Rectal smooth muscle tissue (tissue), 1 donor: ENCODE data around the gene NDC80.
"Not testable (repeated sequence)": the region's sequence is repeated elsewhere in the genome, so short reads cannot be mapped to it uniquely, and the experiment has no call there.

Experiments used
- H3K27ac ChIP-seq: one replicate; pipeline ENCODE4 v1.7.0; 2013; ENCODE audit warnings: low read depth, low read length, inconsistent platforms
- H3K27me3 ChIP-seq: one replicate; pipeline ENCODE4 v1.7.0; 2013; ENCODE audit warnings: low read length; ENCODE audit not compliant: control insufficient read depth, insufficient read depth
- H3K36me3 ChIP-seq: one replicate; pipeline ENCODE4 v1.7.0; 2013; ENCODE audit warnings: low read length; ENCODE audit not compliant: control insufficient read depth, insufficient read depth
- H3K4me1 ChIP-seq: one replicate; pipeline ENCODE4 v1.7.0; 2013; ENCODE audit warnings: low read length; ENCODE audit not compliant: control insufficient read depth, insufficient read depth
- H3K4me3 ChIP-seq: one replicate; pipeline ENCODE4 v1.7.0; 2013; ENCODE audit warnings: low read length
- H3K9ac ChIP-seq: one replicate; pipeline ENCODE4 v1.7.0; 2013; ENCODE audit warnings: low read length

The NDC80 gene

DNA sequence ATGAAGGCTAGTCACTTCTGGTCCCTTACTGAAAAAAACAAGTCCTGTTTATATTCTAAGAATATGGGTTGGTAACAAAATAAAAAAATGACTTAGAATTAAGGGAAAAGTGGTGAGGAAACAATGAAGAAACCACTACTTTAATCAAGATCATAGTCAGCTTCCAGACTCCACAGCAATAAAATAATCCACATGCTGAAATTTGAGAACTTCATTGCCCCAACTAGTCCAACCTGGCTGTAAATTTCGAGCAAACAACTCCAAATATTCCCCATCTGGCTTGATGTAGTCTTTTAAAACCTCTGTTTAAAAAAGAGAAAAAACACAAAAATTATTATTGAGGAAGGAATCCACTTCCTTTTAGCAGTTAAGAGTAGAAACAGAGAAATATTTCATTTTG lies 32.5 kb upstream of the NDC80 start:
- H3K4me1 ChIP-seq: no peaks in the 10 kb centered on the region
- no peaks in the 10 kb centered on the region for H3K27me3 ChIP-seq
- H3K9ac ChIP-seq: no peak overlapping the region
- no peaks in the 10 kb centered on the region for H3K36me3 ChIP-seq
- no peak overlapping the region for H3K4me3 ChIP-seq
- H3K27ac ChIP-seq: no peak overlapping the region

DNA sequence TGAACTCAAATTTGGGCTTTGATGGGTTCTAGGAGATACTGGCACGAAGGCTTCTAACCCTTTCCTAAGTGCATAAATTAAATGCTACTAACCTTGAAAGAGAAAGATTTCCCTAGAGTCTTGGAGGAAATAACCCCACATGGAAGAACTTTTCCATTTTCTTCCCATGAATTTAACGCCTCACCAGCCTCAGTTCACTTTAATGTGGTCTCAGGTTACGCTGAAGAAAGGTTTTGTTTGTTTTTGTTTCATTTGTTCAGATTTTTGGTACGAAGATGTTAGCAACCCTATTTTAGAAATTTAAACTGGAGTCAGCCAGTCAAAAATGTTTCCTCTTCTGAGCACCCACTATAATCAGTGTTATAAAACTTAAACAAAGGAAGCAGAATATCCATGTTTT lies 30.8 kb upstream of the NDC80 start:
- Histone ChIP-seq H3K36me3 (no peaks in the 10 kb centered on the region), H3K9ac (no peak overlapping the region), H3K27me3 (no peaks in the 10 kb centered on the region)

DNA sequence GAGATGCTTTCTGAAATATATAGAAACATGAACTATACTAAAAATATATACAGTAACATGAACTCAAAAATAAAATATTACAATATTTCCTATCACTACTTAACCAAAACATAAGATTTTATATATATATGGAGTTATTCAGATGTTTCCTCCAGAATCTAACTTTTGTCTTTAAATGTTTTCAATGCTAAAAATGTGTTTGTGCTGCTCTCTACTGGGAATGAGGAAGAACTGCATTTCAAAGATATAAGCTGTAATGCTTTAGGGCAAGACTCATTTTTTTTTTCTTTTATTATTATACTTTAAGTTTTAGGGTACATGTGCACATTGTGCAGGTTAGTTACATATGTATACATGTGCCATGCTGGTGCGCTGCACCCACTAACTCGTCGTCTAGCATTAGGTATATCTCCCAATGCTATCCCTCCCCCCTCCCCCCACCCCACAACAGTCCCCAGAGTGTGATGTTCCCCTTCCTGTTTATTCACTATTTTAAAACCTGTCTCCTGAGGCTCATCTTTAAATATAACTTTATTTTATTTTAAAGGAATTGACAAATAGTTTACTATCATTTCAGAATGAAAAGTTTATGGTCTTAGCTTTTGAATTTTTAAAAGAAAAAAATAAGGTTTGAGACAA lies 29.3 kb upstream of the NDC80 start:
- not testable (repeated sequence) for H3K4me1 ChIP-seq, H3K27me3 ChIP-seq, H3K36me3 ChIP-seq, H3K27ac ChIP-seq, H3K4me3 ChIP-seq, H3K9ac ChIP-seq

More for the DNA sequence above, 30.8 kb upstream of the NDC80 start:
- Histone ChIP-seq H3K4me1 (no peaks in the 10 kb centered on the region), H3K27ac (no peak overlapping the region), H3K4me3 (no peak overlapping the region)

DNA sequence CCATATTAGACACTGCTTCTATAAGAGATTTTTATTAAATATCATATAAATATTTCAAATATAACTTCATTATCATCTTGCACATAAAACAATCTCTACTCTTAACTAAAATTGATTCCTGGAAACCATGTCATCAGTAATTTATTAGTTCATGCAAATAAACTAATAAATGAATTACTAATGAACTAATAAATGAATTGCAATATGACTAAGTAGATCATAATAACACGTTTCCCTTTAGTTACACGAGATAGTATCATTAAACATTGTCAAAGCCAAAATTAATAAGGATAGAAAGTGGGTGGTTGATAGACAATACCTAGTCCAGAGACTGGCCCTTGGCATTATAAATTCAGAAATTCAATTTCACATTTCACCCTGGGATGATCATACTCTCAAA lies 26.2 kb upstream of the NDC80 start:
- Histone ChIP-seq H3K36me3 (no peaks in the 10 kb centered on the region), H3K27ac (no peak overlapping the region), H3K9ac (no peak overlapping the region), H3K4me3 (no peak overlapping the region), H3K27me3 (no peaks in the 10 kb centered on the region), H3K4me1 (no peaks in the 10 kb centered on the region)

DNA sequence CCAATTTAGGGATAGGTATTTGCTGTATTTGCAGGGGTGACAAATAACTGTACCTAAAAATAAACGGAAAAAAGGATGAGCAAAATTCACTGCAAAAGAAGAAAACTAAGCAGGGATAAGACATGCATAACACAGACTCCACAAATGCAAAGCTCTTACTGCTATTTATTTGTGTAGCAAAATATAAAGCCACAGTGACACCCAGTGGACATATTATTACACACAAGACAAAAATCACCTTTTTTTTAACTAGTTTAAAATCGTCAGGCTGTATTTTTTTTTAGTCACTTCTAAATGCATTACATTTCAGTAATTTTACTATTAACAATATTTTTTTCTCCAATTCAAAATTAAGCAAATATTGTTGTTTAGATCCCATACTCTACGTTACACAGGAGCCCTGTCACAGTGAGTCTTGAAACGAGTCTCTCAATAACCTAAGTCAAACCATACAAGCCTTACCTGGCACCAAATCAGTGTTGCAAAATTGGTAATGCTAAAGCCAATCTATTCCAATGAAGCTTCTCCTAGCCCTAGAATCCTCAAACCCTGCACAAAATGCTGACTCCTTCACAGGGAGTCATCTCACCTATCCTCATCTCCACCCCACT lies 23.8 kb upstream of the NDC80 start:
- no peaks in the 10 kb centered on the region for H3K4me1 ChIP-seq
- no peak overlapping the region for H3K9ac ChIP-seq
- no peak overlapping the region for H3K4me3 ChIP-seq
- H3K27ac ChIP-seq: no peak overlapping the region
- H3K27me3 ChIP-seq: no peaks in the 10 kb centered on the region
- H3K36me3 ChIP-seq: no peaks in the 10 kb centered on the region

DNA sequence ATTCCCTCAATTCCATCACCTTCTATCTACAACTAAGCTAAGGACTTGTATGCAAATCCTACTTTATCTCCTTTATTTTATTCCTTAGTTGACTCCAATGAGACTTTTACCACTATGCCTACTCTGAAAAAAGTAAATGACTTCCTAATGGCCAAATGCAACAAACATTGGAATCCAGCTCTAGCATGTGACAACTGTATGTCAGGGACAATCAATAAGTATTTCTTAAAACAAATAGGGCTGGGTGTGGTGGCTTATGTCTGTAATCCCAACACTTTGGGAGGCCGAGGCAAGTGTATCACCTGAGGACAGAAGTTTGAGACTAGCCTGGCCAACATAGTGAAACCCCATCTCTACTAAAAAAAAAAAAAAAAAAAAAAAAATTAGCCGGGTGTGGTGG lies 21.9 kb upstream of the NDC80 start:
- Histone ChIP-seq H3K4me3 (no peak overlapping the region), H3K27ac (no peak overlapping the region), H3K4me1 (no peaks in the 10 kb centered on the region), H3K27me3 (no peaks in the 10 kb centered on the region), H3K36me3 (no peaks in the 10 kb centered on the region), H3K9ac (no peak overlapping the region)

DNA sequence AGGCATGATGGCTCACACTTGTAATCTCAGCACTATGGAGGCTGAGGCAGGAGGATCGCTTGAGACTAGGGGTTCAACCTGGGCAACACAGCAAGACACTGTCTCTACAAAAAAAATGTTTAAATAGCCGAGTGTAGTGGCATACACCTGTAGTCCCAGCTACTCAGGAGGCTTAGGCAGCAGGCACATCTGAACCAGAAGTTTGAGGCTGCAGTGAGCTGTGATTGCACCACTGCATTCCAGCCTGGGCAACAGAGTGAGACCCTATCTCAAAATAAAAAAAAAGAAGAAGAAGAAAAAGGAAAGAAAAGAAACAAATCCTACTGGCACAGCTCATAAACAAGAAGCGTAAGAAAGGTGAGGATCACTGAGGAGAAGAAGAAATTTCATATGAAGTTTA lies 19.9 kb upstream of the NDC80 start:
- H3K4me1 ChIP-seq: no peaks in the 10 kb centered on the region
- H3K27ac ChIP-seq: no peak overlapping the region
- no peak overlapping the region for H3K4me3 ChIP-seq
- no peaks in the 10 kb centered on the region for H3K36me3 ChIP-seq
- no peak overlapping the region for H3K9ac ChIP-seq
- no peaks in the 10 kb centered on the region for H3K27me3 ChIP-seq

DNA sequence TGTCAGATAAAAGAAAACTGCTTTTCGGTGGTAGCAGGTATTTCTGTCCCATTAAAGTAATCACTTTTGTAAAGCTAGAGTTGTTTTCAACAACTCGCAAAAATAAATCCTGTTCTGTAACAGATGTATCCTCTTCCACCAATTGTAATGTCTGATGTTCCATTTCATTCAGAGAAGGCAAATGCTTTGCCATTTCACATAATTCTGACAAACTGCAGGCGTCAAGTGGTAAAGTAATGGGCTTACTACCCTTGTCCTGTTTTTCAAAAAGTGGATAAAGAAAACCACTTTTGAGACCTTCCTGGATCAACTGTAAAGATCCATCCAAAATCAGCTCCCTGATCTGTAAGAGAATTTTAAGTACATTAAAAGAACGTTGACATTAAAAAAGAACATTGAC lies 16.7 kb upstream of the NDC80 start:
- Histone ChIP-seq H3K4me3 (no peak overlapping the region), H3K36me3 (peaks cover 2% of the 10 kb centered on the region), H3K27me3 (no peaks in the 10 kb centered on the region), H3K9ac (no peak overlapping the region), H3K4me1 (no peaks in the 10 kb centered on the region), H3K27ac (no peak overlapping the region)

DNA sequence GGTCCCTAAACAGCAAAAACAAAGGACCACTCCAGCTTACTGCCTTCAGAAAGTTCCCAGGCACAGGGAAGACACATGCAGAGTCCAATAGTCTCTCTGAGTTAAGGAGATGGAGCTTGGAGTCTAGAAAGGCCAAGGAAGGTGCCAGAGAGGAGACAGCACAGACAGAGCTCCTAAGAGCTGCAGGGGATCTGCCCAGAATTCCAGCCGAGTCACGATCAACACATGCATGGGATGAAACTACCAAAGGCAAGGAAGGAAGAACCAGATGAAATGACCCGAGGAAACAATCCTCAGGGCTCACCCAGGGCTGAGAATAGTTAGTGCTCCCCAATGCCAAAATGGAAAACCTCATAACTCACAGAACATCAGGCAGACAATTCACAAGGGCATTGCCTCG lies 15.5 kb upstream of the NDC80 start:
- Histone ChIP-seq H3K9ac (no peak overlapping the region), H3K4me3 (no peak overlapping the region), H3K36me3 (peaks cover 2% of the 10 kb centered on the region), H3K4me1 (no peaks in the 10 kb centered on the region), H3K27ac (no peak overlapping the region), H3K27me3 (no peaks in the 10 kb centered on the region)

DNA sequence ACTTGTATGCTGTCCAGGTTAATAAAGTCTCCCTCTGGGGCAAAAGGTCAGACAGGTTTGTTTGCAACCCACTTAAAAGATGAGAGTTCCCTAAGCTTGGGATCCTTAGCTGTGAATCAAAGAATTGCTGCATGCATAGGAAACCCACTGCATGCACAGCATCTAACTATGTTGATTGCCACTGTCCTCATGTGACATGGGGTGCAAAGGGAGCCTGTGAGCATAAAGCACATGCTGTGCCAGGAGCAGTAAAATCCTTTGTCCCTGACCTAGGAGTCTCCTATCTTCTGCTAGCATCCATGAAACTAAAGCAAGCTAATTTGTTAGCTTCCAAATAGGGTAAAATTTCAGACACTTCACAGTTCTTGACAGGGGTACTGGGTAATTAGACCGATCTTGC lies 13.8 kb upstream of the NDC80 start:
- Histone ChIP-seq H3K9ac (no peak overlapping the region), H3K4me3 (no peak overlapping the region), H3K27ac (no peak overlapping the region), H3K4me1 (no peaks in the 10 kb centered on the region), H3K36me3 (peaks cover 2% of the 10 kb centered on the region), H3K27me3 (no peaks in the 10 kb centered on the region)

DNA sequence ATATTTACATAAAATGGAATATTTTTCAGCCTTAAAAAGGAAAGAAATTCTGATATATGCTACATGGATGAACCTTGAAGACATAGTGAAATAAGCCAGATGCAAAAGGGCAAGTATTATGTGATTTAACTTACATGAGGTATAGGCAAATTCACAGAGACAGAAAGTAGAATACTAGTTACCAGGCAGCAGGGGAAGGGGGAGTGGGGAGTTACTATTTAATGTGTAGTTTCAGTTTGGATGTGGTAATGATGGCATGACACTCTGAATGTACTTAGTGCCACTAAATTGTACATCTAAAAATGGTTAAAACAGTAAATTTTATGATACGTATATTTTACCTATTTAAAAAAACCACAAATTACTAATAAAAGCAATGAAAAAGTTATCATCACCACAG lies 12.1 kb upstream of the NDC80 start:
- no peaks in the 10 kb centered on the region for H3K4me1 ChIP-seq
- H3K4me3 ChIP-seq: no peak overlapping the region
- no peaks in the 10 kb centered on the region for H3K27me3 ChIP-seq
- no peak overlapping the region for H3K9ac ChIP-seq
- H3K27ac ChIP-seq: no peak overlapping the region
- peaks cover 2% of the 10 kb centered on the region for H3K36me3 ChIP-seq

DNA sequence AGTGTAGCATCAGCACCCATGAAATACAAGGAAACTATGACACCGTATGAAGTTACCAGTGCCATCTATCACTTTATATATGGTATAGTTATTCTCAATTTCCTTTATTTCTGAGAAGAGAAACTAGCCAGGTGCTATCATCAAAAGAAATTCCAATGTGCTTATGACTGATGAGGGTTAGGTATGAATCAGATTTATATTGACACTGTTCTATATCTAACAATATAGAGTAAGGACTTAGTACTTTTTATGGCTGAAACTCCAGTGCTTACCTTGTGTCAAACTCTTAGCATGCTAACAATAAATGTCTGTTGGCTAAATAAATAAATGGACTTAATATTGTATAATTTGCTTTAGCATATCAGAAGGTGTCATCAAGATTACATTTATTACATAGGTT lies 7.0 kb upstream of the NDC80 start:
- Histone ChIP-seq H3K36me3 (no peaks in the 10 kb centered on the region), H3K27me3 (no peaks in the 10 kb centered on the region)

DNA sequence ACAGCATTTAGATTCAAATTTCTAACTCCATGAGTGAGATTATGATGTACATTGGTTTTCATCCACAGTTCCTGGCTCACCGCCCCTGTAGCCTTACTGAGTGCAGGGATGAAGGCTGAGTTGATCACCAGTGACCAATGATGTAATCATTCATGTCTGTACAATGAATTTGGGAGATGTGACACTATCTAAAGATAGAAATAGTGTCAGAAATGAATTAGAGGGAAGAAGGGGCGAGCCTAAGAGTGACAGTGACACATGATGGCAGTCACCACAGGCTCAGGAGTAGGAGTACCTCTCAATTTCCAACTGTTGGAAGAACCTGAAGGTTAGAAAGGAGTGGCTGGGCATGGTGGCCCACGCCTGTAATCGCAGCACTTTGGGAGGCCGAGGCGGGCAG lies 3.2 kb upstream of the NDC80 start:
- H3K27ac ChIP-seq: no peak overlapping the region
- H3K4me3 ChIP-seq: no peak overlapping the region
- H3K9ac ChIP-seq: no peak overlapping the region
- no peaks in the 10 kb centered on the region for H3K27me3 ChIP-seq
- no peaks in the 10 kb centered on the region for H3K4me1 ChIP-seq
- H3K36me3 ChIP-seq: no peaks in the 10 kb centered on the region

More for the DNA sequence above, 7.0 kb upstream of the NDC80 start:
- H3K27ac ChIP-seq: no peak overlapping the region
- no peaks in the 10 kb centered on the region for H3K4me1 ChIP-seq
- no peak overlapping the region for H3K9ac ChIP-seq
- no peak overlapping the region for H3K4me3 ChIP-seq
